ENCODE data around the gene PRKCB.

GRCh38 chr16:23979982-23980381 is 144.2 kb downstream of the PRKCB start:
- TF ChIP-seq CTCF (IDR thresholded peaks at IDR 0.05) = no peak
- TF ChIP-seq POLR2A (IDR thresholded peaks at IDR 0.05) = no peak
- no peak for TF ChIP-seq POLR2AphosphoS5 (IDR thresholded peaks at IDR 0.05)
